Gastrocnemius medialis (tissue), 4 donors: ENCODE results near the gene MEGF11. TPM values are rescaled to one million over a fixed set of nuclear protein-coding genes. Genes with fewer than 3 reads are reported as not detected.

ENCODE experiments used
- ATAC-seq, 2 donors: fragments of 150-250 bp; one replicate each; pipeline ENCODE4 v1.9.1; 2016
- DNase-seq, 2 donors: peaks; one replicate each; pipeline ENCODE4 v3.0.0-alpha.2; 2019
- H3K27ac ChIP-seq, 4 donors: fragments of 200-600 bp; sonication (generic); 1 replicate in 1 of 4; 2 replicates in 3 of 4; pipeline ENCODE4 v1.5.1; 2016 to 2018; ENCODE audit warnings: mild to moderate bottlenecking in 2 of 4, moderate library complexity in 1 of 4
- H3K27me3 ChIP-seq, 3 donors: fragments of 200-600 bp; sonication (generic) in 2 of 3; 1 replicate in 1 of 3; 2 replicates in 2 of 3; pipeline versions ENCODE4 v1.5.1 to v1.6.0; 2016 to 2019; ENCODE audit warnings: mild to moderate bottlenecking in 1 of 3, moderate library complexity in 1 of 3
- H3K36me3 ChIP-seq, 2 donors: fragments of 200-600 bp; sonication (generic) in 1 of 2; one replicate each; pipeline ENCODE4 v1.5.1; 2017 to 2018
- H3K4me1 ChIP-seq, 2 donors: fragments of 200-600 bp; sonication (generic) in 1 of 2; one replicate each; pipeline ENCODE4 v1.5.1; 2016 to 2017; ENCODE audit warnings: mild to moderate bottlenecking in 2 of 2
- H3K4me3 ChIP-seq, 4 donors: fragments of 200-600 bp; sonication (generic) in 3 of 4; 1 replicate in 1 of 4; 2 replicates in 3 of 4; pipeline ENCODE4 v1.5.1; 2016 to 2019; ENCODE audit warnings: mild to moderate bottlenecking in 2 of 4
- H3K9me3 ChIP-seq, 3 donors: fragments of 200-600 bp; sonication (generic) in 2 of 3; 1 replicate in 1 of 3; 2 replicates in 2 of 3; pipeline ENCODE4 v1.5.1; 2016 to 2019
- POLR2A ChIP-seq, 2 donors: fragments of 450-650 bp; IDR thresholded peaks; one replicate each; pipeline ENCODE4 v1.6.1; 2017; ENCODE audit warnings: antibody characterized with exemption in 2 of 2, mild to moderate bottlenecking in 2 of 2, moderate library complexity in 2 of 2
- in situ Hi-C, 4 donors: fragments of 200-750 bp; cut with MboI; loops; one replicate each; pipeline versions ENCODE4 v1.15.0 to v1.8.0; 2017; ENCODE audit warnings: low sequenced_read_pairs in 4 of 4
- intact Hi-C: fragments of 100-400 bp; cut with DNase I; formaldehyde crosslinking; loops from one replicate; pipeline ENCODE4 v1.15.1; 2023; ENCODE audit warnings: low total_unique reads
- total RNA-seq, 4 donors: library from RNA; depleted of rRNA; stranded (reverse); fragments of >200 nt; gene quantifications; one replicate each; pipeline versions ENCODE4 v1.1.0 to v1.2.3, GENCODE V29; 2016
- TF ChIP-seq, protein P1 (sequence below), 5 experiments: fragments of 450-650 bp in 3 of 5; fragments of 200-600 bp in 2 of 5; sonication (generic) in 2 of 5; IDR thresholded peaks in 4 of 5; conservative IDR thresholded peaks in 1 of 5; 1 replicate in 4 of 5; 2 replicates in 1 of 5; pipeline ENCODE4 v1.5.1; 2016 to 2019; ENCODE audit warnings: antibody characterized with exemption in 5 of 5, mild to moderate bottlenecking in 3 of 5, moderate library complexity in 3 of 5

Gene MEGF11
- total RNA-seq, 4 donors from 2014 or later = not detected

DNA sequence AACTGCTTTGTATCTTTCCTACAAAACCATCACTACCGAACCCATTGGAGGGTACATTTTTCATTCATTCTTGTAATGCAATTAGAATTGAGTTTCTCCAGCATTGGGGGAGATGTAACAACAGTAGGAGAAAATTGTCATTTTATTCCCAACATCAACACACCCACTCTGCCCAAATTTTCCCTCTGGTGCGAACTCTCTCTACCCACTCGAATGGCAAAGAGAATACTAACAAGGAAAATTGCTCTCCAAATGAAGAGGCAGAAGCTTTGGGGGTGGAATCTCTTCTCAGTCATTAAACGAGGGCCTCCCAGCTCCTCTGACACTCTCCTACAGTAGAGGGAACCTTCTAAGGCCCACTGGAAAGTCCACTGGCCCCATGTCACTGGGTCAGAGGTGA is 135.7 kb downstream of the MEGF11 start:
- DNase-seq = no peak
- Histone ChIP-seq H3K27me3 (no peaks in the 10 kb centered on the region), H3K36me3 (no peaks in the 10 kb centered on the region), H3K4me3 (no peak overlapping the region), H3K9me3 (no peaks in the 10 kb centered on the region), H3K27ac (no peak overlapping the region), H3K4me1 (no peaks in the 10 kb centered on the region)
- intact Hi-C loops (no loop called here), in situ Hi-C loops (no loop called here)
- ATAC-seq = no peak
- TF ChIP-seq, protein P1, sequence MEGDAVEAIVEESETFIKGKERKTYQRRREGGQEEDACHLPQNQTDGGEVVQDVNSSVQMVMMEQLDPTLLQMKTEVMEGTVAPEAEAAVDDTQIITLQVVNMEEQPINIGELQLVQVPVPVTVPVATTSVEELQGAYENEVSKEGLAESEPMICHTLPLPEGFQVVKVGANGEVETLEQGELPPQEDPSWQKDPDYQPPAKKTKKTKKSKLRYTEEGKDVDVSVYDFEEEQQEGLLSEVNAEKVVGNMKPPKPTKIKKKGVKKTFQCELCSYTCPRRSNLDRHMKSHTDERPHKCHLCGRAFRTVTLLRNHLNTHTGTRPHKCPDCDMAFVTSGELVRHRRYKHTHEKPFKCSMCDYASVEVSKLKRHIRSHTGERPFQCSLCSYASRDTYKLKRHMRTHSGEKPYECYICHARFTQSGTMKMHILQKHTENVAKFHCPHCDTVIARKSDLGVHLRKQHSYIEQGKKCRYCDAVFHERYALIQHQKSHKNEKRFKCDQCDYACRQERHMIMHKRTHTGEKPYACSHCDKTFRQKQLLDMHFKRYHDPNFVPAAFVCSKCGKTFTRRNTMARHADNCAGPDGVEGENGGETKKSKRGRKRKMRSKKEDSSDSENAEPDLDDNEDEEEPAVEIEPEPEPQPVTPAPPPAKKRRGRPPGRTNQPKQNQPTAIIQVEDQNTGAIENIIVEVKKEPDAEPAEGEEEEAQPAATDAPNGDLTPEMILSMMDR (IDR thresholded peaks at IDR 0.05 in 4 of 5, conservative IDR thresholded peaks at IDR 0.05 in 1 of 5) = no peak
- no peak for TF ChIP-seq POLR2A (IDR thresholded peaks at IDR 0.05)

DNA sequence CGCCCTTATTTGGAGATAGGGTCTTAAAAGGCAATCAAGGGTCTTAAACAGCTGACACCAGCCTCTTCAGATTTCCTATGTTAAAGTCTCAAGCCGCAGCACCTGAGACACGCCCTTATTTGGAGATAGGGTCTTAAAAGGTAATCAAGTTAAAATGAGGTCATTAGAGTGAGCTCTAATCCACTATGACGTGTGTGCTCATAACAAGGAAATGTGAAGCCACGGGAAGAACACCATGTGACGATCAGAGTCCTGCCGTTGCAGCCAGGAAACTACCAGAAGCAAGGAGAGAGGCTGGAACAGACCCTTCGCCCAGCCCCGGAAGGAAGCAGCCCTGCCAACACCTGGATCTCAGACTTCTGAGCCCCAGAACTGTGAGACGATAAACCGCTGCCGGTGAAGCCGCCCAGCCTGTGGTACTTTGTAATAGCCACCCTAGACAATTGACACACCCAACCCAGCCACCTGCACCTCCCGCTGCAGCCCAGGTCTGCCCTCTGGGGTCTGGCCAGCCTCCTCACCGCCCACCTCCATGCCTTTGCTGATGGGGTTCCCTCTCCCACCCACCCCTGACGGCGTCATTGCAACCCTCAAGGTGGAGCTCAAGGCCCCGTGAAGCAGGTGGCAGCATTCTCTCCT is 137.9 kb downstream of the MEGF11 start:
- DNase-seq (no peak), ATAC-seq (no peak)
- no peaks in the 10 kb centered on the region for H3K4me1 ChIP-seq
- H3K9me3 ChIP-seq = no peaks in the 10 kb centered on the region
- H3K4me3 ChIP-seq = no peak overlapping the region
- H3K27me3 ChIP-seq = no peaks in the 10 kb centered on the region
- no peaks in the 10 kb centered on the region for H3K36me3 ChIP-seq
- H3K27ac ChIP-seq = no peak overlapping the region
- intact Hi-C loops (no loop called here), in situ Hi-C loops (no loop called here)
- TF ChIP-seq, protein P1 (IDR thresholded peaks at IDR 0.05 in 4 of 5, conservative IDR thresholded peaks at IDR 0.05 in 1 of 5) = no peak
- no peak for TF ChIP-seq POLR2A (IDR thresholded peaks at IDR 0.05)

DNA sequence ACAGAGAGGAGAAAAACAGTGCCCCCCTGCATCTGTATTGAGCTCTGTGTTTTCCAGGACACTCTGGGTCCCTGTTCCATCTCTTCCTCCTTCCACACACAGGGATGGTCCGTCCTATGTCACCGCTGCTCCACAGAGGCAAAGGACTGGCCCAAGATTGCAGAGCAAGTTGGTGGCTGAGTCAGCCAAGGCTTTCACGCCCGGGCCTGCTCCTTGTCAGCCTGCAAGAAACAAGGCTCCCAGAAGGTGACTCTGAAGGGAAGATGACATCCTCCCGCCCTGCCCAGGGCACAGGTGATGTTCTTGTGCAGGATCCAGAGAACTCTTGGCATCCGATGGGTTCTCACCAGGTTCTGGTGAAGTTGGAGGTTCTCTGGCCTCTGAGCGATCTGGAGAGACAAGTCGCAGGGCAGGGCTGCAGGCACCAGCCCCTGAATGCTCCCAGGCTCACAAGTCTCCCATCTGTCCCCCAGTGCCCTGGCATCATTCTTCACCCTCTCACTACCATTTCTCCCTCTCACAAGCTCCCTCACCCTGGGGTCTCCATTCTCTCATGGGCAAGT is 138.6 kb downstream of the MEGF11 start:
- no peaks in the 10 kb centered on the region for H3K36me3 ChIP-seq
- intact Hi-C loops (no loop called here), in situ Hi-C loops (no loop called here)
- no peaks in the 10 kb centered on the region for H3K27me3 ChIP-seq
- H3K9me3 ChIP-seq = no peaks in the 10 kb centered on the region
- TF ChIP-seq POLR2A (IDR thresholded peaks at IDR 0.05) = no peak
- TF ChIP-seq, protein P1 (IDR thresholded peaks at IDR 0.05 in 4 of 5, conservative IDR thresholded peaks at IDR 0.05 in 1 of 5) = no peak
- no peak overlapping the region for H3K4me3 ChIP-seq
- no peak for ATAC-seq
- no peaks in the 10 kb centered on the region for H3K4me1 ChIP-seq
- DNase-seq = no peak
- no peak overlapping the region for H3K27ac ChIP-seq

DNA sequence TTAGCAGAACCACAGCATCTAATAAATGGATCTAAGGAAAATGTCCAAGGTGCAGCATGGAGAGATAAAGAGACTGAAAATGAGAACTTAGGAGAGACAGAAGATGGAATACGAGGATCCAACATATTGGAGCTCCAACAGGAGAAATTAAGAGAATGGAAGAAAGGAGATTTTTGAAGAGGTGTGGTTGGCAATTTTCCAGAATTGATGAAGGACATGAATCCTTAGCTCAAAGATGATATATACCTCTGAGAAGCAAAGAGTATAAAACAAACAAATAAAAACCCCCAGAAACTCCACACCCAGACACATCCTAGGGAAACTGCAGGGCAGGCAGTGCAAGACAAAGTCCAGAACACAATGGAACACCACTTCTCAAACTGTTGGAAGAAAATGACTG is 141.2 kb downstream of the MEGF11 start:
- in situ Hi-C loops (no loop called here), intact Hi-C loops (no loop called here)
- ATAC-seq (no peak), DNase-seq (no peak)
- H3K4me3 ChIP-seq = no peak overlapping the region
- no peaks in the 10 kb centered on the region for H3K36me3 ChIP-seq
- TF ChIP-seq POLR2A (IDR thresholded peaks at IDR 0.05) = no peak
- TF ChIP-seq, protein P1 (IDR thresholded peaks at IDR 0.05 in 4 of 5, conservative IDR thresholded peaks at IDR 0.05 in 1 of 5) = no peak
- H3K27me3 ChIP-seq = no peaks in the 10 kb centered on the region
- H3K27ac ChIP-seq = no peak overlapping the region
- H3K9me3 ChIP-seq = no peaks in the 10 kb centered on the region
- H3K4me1 ChIP-seq = no peaks in the 10 kb centered on the region

DNA sequence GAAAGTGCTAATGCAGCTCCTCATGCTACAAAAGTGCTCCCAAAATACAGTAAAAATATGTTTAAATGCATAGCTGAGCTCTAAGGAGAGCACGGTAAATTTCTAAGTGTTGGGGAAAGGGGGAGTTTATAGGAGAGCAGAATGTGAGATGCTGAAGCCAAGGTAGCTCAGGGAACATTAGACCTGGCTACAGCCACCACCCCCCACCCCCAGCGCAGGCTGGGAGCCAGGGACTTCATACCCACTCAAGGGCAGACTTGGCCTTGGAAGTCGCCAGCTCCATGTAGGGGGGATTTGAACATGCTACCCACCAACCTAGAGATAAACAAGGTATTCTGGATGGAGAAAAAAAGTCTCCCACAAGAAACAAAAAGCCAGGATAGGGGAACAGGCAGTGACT is 142.2 kb downstream of the MEGF11 start:
- in situ Hi-C loops (no loop called here), intact Hi-C loops (no loop called here)
- H3K27ac ChIP-seq = no peak overlapping the region
- DNase-seq (no peak), ATAC-seq (no peak)
- H3K4me1 ChIP-seq = no peaks in the 10 kb centered on the region
- H3K4me3 ChIP-seq = no peak overlapping the region
- no peaks in the 10 kb centered on the region for H3K27me3 ChIP-seq
- no peaks in the 10 kb centered on the region for H3K36me3 ChIP-seq
- TF ChIP-seq, protein P1 (IDR thresholded peaks at IDR 0.05 in 4 of 5, conservative IDR thresholded peaks at IDR 0.05 in 1 of 5) = no peak
- no peak for TF ChIP-seq POLR2A (IDR thresholded peaks at IDR 0.05)
- no peaks in the 10 kb centered on the region for H3K9me3 ChIP-seq
